Measurements from ENCODE around the gene CHRNA5.
"Not testable (repeated sequence)": the region's sequence is repeated elsewhere in the genome, so short reads cannot be mapped to it uniquely, and the experiment has no call there.

The CHRNA5 gene

GRCh38 chr15:78565951-78566774 is 843 bp downstream of the CHRNA5 start:
- peak; percentile 21 for DNase-seq

GRCh38 chr15:78567531-78567930 is 2.2 kb downstream of the CHRNA5 start:
- no peak for DNase-seq

- DNase-seq = no peak
Measured at GRCh38 chr15:78570710-78571109, 5.4 kb downstream of the CHRNA5 start.

GRCh38 chr15:78571382-78571781 is 6.1 kb downstream of the CHRNA5 start:
- DNase-seq = no peak

GRCh38 chr15:78573416-78573815 is 8.1 kb downstream of the CHRNA5 start:
- DNase-seq = no peak

- no peak for DNase-seq
Measured at GRCh38 chr15:78574944-78575343, 9.6 kb downstream of the CHRNA5 start.

- DNase-seq = no peak
Measured at GRCh38 chr15:78597583-78597982, 32.3 kb downstream of the CHRNA5 start.

GRCh38 chr15:78598348-78598747 is 33.0 kb downstream of the CHRNA5 start:
- DNase-seq = no peak

GRCh38 chr15:78599189-78599588 is 33.9 kb downstream of the CHRNA5 start:
- no peak for DNase-seq

GRCh38 chr15:78603467-78603866 is 38.1 kb downstream of the CHRNA5 start:
- no peak for DNase-seq

- no peak for DNase-seq
Measured at GRCh38 chr15:78604420-78604819, 39.1 kb downstream of the CHRNA5 start.

- no peak for DNase-seq
Measured at GRCh38 chr15:78605201-78605600, 39.9 kb downstream of the CHRNA5 start.

- no peak for DNase-seq
Measured at GRCh38 chr15:78605680-78606079, 40.4 kb downstream of the CHRNA5 start.

- not testable (repeated sequence) for DNase-seq
Measured at GRCh38 chr15:78609551-78609950, 44.2 kb downstream of the CHRNA5 start.

- DNase-seq = no peak
Measured at GRCh38 chr15:78614021-78614420, 48.7 kb downstream of the CHRNA5 start.

GRCh38 chr15:78615151-78615589 is 49.9 kb downstream of the CHRNA5 start:
- no peak for DNase-seq

- no peak for DNase-seq
Measured at GRCh38 chr15:78616506-78616905, 51.2 kb downstream of the CHRNA5 start.

GRCh38 chr15:78617076-78617475 is 51.8 kb downstream of the CHRNA5 start:
- DNase-seq = no peak

GRCh38 chr15:78617516-78617915 is 52.2 kb downstream of the CHRNA5 start:
- DNase-seq = no peak

- no peak for DNase-seq
Measured at GRCh38 chr15:78618064-78618463, 52.7 kb downstream of the CHRNA5 start.

GRCh38 chr15:78618490-78618934 is 53.2 kb downstream of the CHRNA5 start:
- peak; percentile 81 for DNase-seq

- no peak for DNase-seq
Measured at GRCh38 chr15:78619022-78619950, 54.0 kb downstream of the CHRNA5 start.

GRCh38 chr15:78620021-78620526 is 54.8 kb downstream of the CHRNA5 start:
- DNase-seq = peak; percentile 35
